HG02884 (cell line): ENCODE results near the gene CENPT.

Experiments used
- ATAC-seq: cut with Tn5 transposase; IDR thresholded peaks from one replicate; pipeline ENCODE4 v1.9.1; 2021; ENCODE audit warnings: mild to moderate bottlenecking, moderate library complexity; ENCODE audit not compliant: unreplicated experiment

CENPT gene, protein sequence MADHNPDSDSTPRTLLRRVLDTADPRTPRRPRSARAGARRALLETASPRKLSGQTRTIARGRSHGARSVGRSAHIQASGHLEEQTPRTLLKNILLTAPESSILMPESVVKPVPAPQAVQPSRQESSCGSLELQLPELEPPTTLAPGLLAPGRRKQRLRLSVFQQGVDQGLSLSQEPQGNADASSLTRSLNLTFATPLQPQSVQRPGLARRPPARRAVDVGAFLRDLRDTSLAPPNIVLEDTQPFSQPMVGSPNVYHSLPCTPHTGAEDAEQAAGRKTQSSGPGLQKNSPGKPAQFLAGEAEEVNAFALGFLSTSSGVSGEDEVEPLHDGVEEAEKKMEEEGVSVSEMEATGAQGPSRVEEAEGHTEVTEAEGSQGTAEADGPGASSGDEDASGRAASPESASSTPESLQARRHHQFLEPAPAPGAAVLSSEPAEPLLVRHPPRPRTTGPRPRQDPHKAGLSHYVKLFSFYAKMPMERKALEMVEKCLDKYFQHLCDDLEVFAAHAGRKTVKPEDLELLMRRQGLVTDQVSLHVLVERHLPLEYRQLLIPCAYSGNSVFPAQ

DNA sequence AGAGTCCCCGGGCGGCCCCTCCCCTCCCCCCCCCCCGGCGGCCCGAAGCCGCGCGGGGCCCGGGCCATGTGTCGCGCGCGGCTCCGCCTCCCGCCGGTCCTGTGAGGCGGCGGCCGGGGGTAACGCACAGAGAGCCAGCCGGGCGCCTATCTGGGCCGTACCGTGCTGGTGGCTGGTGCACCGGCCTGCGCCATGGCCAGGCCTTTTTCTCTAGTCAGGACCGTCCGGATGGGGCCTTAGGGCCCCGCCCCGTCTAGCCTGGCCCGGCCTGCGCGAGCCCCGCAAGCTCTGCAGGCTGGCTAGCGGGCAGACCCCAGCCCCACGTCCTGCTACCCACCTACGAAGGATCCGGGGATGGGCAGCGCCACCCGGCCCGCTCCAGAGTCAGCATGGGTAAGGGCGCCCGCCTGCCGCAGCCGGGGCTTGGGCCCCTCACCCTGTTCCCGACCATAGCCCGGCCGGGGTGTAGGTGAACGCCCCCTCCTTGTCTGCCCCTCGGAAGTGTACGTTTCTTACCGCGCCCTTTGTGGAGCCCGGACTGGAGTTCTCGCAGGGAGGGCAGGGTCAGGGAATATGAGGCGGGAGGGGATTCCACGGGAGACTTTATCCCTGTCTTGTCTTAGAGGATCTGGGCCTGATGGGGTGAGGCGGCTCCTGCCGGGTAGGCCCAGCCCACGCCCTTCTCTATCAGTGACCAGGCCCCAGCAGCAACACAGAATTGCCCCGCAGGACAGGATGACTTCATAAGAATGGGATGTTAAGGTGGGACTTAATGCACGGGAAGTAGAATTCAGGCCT, at the start of gene CENPT:
CENPT (minus strand) TSS at position 630 of the 798 bp plus-strand sequence. CDS start 13,834 bp downstream, outside the sequence.
- ATAC-seq = peak; percentile 36

DNA sequence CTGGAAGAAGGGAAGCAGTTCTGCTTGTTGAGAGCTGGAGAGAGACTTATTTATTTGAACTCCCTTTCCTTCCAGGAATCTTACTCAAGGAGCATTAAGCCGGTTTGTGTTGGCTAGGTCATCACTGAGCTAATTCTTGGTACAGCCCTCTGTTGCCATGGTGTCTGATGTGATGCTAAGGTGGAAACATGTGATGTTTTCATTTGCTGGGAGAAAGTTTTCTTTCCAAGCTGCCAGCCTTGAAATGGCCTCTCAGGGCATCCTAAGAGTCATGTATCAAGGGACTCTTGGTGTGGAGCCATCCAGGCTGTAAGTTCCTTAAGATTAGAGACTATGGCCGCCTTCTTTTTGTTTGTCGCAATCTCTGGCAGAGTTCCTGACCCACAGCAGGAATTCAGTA, 49.7 kb upstream of the CENPT start:
- ATAC-seq = no peak

DNA sequence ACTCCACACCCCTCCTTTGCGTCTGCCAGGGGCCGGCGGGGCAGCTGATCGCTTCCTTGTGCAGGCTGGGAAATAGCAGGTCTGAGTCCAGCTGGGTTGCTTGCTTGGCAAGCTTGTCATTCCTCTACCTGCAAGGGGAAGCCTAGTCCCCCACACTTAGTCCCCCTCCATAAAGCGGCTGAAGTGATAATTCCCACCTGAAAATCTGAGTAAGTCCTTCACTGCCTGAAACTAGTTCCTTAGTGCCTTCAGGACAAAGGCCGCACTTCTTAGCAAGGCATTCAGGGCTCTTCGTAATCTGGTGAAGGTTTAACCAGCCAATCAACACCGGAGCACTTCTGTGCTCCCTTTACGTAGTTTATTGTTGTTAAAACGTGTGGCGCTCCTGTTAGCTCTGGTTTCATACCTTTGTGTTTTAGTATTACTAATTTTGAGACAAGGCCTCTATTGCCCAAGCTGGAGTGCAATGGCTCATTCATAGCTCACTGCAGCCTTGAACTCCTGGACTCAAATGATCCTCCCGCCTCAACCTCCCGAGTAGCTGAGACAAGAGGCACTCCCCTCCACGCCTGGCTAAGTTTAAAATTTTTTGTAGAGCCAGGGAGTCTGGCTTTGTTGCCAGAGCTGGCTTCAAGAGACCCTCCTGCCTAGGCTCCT, 46.4 kb upstream of the CENPT start:
- no peak for ATAC-seq

DNA sequence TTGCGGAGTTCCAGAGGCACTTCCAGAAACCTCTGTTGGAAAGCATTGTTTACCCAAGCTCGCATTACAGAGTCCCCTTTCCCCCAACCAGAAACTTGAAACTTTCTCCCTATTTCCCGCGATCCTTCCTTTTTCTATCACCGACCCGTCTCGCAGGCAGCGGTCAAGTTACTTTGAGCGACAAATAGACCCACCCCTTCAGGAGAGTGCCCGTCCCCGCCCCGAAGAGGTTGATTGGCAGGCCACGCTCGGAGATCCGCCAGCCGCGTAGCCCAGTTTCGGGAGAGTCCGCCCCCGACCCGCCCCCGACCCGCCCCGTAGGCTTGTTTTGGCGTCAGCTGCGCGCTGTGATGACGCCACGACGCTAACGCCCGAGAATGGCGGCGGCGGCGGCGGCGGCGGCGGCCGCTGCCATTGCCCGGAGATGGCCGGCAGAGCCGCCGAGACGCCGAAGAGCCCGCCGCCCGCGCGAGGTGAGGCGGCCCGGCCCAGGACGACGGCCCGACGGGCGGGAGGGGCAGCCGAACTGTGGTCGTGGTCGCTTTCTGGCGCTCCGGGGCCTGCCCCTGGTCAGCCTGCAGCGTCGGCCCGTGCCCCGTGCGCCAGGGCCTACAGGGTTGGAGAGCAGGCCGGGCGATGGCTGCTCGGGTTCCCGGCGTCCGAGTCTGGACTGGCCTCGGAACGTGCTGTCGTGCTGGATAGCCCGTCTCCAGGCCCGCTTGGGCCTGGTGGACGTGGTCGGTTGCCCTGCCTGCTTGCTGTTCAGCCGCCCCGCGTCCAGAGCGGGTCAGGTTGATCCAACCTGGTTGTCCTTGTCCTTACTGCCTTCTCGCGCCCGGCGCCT, 45.6 kb upstream of the CENPT start, which contains the start of gene PSKH1:
PSKH1 (plus strand) TSS at position 356 of the 844 bp plus-strand sequence. CDS start 15,496 bp downstream, outside the sequence.
- ATAC-seq = peak; percentile 86

DNA sequence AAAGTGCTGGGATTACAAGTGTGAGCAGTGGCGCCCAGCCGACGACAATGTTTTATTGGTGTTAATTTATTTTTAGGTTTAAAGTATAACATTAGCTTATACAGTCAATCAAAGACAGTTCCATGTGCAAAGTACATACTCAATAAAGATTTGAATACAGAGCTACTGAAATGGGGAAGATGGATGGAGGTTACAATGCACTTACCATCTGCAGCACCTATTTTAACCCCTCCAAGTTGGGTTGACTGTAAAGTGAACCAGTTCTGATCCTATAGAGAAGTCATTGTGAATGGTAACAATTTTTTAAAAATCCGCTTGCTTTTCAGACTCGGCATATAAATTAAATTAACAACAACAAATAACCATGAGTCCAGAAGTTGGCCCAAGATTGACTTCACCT, 44.9 kb upstream of the CENPT start:
- ATAC-seq = no peak

DNA sequence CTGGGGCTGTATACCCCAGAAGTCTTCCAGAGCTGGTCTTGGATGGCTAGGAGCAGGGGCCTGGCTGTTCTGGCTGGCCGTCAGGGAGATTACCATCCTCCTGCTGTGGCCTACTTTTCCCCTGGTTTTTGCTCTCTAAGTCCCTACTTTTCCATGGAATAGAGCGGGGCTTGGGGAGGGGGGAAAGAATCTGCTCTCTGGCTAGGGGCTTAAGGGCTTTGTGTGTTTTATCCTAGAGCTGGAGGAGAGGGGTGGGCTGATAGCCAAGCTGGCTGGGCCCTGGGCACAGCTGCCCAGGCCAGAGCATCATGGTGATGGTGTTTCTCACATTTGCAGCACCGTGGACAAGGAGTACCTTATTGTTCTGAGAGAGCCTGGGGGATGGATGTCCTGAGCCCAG, 40.8 kb upstream of the CENPT start:
- ATAC-seq = no peak

DNA sequence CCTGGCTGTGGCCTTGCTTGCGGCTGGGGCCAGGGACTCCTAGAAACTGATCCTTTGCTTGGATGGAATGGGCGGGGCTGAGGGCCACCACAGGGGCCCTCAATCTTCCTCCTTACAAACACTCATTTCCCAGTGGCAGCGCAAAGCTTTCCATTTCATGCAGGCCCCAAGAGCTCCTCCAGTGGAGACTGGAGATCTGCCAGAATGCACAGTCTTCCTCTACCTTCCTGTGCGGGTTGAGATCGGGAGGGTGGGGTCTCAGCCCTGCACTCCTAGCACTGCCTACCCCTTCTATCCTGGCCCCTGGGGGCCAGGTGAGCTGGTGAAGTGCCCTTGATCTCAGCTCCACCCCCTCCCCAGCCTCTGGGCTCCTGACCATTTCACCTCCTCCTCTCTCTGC, 38.9 kb upstream of the CENPT start:
- ATAC-seq = no peak

DNA sequence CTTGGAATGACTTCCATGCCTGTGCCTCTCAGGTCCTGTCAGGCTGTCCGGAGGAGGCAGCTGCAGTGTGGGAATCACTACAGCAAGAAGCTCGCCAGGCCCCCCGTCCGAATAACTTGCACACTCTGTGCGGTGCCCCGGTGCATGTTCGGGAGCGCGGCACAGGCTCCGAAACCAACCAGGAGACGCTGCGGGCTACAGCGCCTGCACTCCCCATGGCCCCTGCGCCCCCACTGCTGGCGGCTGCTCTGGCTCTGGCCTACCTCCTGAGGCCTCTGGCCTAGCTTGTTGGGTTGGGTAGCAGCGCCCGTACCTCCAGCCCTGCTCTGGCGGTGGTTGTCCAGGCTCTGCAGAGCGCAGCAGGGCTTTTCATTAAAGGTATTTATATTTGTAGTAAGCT, 38.5 kb upstream of the CENPT start:
- no peak for ATAC-seq

DNA sequence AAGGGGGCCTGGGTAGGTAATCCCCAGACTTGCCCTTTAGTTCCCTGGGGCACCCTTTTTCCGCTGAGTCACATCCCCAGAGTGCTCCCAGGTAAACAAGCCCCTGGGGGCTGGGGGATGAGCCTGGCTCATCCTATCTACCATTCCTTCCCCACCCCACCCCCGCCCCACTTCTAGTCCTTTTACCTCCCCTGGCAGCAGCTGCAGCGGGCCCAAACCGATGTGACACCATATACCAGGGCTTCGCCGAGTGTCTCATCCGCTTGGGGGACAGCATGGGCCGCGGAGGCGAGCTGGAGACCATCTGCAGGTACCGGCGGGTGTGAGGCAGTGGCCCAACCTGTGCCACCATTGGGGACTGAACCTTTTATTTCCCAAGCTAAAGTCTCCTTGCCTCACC, 38.1 kb upstream of the CENPT start:
- ATAC-seq = no peak

DNA sequence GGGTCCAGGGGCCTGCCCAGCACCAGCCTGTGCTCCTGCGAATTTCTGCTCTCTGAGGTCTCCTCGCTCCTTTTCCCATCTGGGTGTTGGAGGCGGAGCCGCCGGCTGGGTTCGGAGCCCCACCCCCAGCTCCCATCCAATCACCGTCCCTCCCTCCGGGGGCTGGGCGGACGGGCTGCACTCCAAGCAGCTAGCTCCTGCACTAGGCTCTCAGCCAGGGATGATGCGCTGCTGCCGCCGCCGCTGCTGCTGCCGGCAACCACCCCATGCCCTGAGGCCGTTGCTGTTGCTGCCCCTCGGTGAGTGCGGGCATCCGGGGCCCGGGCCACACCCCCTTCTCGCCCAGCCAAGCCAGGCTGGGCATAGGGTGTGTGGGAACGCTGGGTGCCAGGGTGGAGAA, 37.2 kb upstream of the CENPT start, which contains the start of gene NRN1L:
NRN1L (plus strand) TSS at position 202 of the 400 bp plus-strand sequence; CDS start at position 221, 19 bp downstream.
- ATAC-seq = no peak

DNA sequence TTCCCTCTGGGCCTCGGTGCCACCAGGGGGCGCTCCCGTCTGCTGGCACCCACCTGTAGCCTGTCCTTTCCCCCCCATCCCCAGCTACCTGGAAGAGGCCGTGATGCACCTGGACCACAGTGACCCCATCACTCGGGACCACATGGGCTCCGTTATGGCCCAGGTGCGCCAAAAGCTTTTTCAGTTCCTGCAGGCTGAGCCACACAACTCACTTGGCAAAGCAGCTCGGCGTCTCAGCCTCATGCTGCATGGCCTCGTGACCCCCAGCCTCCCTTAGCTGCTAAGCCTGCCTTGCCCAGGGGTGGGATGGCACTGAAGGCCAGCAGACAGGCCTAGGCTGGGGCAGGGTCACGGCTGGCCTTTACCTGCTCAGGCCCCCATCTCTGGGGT, 36.4 kb upstream of the CENPT start:
- ATAC-seq = no peak

DNA sequence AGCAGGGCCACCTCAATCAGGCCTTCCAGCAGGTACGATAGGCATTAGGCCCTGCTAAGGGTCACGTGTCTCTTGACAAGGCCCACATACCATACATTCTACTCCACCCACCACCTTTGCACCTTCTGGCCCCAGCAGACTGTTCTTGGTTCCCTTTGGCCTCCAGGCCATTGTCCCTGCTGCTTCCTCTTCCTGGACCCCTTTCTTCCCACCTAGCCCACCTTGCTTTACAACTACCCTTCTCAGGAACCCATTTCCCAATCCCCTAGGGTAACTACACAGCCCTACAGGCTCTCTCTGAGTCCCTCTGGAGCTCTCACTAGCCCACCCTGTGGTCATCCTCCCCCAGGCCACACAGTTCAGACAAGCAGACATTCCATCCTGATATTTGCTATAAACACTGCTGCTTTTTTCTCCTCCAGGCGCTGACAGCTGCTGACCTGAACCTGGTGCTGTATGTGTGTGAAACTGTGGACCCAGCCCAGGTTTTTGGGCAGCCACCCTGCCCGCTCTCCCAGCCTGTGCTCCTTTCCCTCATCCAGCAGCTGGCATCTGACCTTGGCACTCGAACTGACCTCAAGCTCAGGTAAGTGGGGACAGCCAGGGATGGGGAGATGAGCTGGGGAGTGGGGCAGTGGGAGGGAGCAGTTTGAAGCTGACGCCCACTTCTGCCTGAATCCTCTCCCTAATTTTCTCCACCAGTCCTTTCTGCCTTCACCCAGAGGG, 35.8 kb upstream of the CENPT start:
- no peak for ATAC-seq

DNA sequence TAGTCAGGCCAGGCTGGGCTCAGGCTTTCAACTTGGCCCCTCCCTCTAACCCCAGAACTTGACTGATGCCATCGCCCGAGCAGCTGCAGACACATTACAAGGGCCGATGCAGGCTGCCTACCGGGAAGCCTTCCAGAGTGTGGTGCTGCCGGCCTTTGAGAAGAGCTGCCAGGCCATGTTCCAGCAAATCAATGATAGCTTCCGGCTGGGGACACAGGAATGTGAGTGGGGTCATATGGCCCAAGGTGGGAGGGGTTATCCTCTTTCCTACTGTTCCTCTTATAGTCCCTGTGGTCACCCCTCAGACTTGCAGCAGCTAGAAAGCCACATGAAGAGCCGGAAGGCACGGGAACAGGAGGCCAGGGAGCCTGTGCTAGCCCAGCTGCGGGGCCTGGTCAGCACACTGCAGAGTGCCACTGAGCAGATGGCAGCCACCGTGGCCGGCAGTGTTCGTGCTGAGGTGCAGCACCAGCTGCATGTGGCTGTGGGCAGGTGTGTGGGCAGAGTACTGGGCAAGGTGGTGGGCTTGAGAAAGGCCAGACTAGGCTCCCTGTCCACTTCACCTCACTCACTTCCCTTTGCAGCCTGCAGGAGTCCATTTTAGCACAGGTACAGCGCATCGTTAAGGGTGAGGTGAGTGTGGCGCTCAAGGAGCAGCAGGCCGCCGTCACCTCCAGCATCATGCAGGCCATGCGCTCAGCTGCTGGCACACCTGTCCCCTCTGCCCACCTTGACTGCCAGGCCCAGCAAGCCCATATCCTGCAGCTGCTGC, 35.1 kb upstream of the CENPT start:
- ATAC-seq = no peak

DNA sequence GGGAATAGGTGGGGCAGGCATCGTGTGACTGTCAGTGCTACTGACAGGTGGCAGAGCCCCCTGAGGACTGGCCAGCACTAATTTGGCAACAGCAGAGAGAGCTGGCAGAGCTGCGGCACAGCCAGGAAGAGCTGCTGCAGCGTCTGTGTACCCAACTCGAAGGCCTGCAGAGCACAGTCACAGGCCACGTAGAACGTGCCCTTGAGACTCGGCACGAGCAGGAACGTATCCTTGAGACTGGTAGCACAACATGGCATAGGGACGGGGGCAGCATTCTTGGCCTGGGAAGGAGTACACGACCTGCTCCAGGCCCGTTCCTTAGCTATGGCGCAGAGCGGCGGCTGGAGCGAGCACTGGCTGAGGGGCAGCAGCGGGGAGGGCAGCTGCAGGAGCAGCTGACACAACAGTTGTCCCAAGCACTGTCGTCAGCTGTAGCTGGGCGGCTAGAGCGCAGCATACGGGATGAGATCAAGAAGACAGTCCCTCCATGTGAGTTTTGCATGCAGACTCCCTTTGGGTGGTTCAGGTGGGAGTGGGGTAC, 34.2 kb upstream of the CENPT start:
- ATAC-seq = no peak

DNA sequence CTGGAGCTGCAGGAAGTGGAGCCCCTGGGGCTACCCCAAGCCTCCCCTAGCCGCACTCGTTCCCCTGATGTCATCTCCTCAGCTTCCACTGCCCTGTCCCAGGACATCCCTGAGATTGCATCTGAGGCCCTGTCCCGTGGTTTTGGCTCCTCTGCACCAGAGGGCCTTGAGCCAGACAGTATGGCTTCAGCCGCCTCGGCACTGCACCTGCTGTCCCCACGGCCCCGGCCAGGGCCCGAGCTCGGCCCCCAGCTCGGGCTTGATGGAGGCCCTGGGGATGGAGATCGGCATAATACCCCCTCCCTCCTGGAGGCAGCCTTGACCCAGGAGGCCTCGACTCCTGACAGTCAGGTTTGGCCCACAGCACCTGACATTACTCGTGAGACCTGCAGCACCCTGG, 33.1 kb upstream of the CENPT start:
- no peak for ATAC-seq

DNA sequence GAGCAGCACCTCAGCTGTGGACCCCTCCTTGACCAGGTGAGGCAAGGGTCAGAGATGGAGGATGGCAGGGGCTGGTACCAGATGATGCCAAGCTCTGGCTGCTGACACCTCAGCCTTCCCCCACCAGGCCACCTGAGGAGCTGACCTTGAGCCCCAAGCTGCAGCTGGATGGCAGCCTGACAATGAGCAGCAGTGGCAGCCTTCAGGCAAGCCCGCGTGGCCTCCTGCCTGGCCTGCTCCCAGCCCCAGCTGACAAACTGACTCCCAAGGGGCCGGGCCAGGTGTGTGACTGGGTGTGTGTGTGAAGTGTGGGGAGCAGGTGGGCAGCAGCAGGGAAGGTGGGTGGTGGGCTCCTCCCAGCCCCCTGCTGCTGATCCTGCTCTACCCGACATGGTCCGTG, 32.4 kb upstream of the CENPT start:
- no peak for ATAC-seq

DNA sequence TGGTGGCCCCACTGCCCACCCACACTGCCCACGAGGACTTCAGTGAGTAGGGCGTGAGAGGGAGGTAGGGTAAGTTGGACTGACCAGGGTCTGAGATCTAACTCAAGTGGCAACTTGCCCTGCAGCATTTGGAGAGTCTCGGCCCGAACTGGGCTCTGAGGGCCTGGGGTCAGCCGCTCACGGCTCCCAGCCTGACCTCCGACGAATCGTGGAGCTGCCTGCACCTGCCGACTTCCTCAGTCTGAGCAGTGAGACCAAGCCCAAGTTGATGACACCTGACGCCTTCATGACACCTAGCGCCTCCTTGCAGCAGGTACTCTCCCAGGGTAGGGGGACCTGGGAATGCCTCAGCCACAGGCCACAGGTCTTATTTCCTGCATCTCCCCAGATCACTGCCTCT, 32.0 kb upstream of the CENPT start:
- no peak for ATAC-seq

DNA sequence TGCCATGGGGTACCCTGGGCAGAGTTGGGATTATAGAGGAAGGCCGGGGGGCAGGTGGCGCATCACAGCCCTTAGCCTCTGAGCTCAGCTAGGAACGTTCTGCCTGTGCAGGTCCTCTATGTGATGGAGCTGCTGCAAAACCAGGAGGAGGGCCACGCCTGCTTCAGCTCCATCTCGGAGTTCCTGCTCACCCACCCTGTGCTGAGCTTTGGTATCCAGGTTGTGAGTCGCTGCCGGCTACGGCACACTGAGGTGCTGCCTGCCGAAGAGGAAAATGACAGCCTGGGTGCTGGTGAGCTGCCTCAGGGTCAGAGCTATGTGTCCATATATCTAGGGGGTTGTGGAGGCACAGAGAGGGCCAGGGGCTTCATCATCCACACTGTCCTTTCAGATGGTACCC, 31.4 kb upstream of the CENPT start:
- no peak for ATAC-seq

DNA sequence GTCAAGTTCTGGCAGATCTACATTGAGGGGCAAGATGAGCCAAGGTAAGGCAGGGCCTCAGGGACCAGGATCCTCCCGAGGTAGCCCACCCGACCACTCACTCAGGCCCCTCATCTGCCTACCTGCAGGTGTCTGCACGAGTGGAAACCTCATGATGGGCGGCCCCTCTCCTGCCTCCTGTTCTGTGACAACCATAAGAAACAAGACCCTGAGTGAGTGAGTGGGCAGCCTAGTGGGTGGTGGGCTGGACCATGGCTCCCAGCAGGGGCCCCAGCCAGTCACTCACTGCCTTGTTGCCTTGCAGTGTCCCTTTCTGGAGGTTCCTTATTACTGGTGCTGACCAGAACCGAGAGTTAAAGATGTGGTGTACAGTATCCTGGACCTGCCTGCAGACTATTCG, 30.7 kb upstream of the CENPT start:
- ATAC-seq = no peak
